WERI-Rb-1 (cell line): ENCODE results near the gene DLG4.

ENCODE experiments used
- DNase-seq: peaks from one replicate; pipeline ENCODE4 v3.0.0-alpha.2; 2020
- H3K27ac ChIP-seq: fragments of 250-450 bp; sonication (Bioruptor Pico); 2 replicates; pipeline ENCODE4 v1.5.1; 2020; ENCODE audit warnings: mild to moderate bottlenecking, moderate library complexity
- H3K27me3 ChIP-seq: fragments of 250-450 bp; sonication (Bioruptor Pico); 2 replicates; pipeline ENCODE4 v1.5.1; 2021; ENCODE audit warnings: mild to moderate bottlenecking, low read depth, moderate library complexity; ENCODE audit not compliant: insufficient read depth, severe bottlenecking
- H3K36me3 ChIP-seq: fragments of 250-450 bp; sonication (Bioruptor Pico); 2 replicates; pipeline ENCODE4 v1.5.1; 2020; ENCODE audit warnings: mild to moderate bottlenecking, moderate library complexity
- H3K4me3 ChIP-seq: 2 replicates; pipeline ENCODE4 v1.5.1; 2011; ENCODE audit warnings: low read depth, mild to moderate bottlenecking, control low read depth, low read length
- H3K9me3 ChIP-seq: fragments of 250-450 bp; sonication (Bioruptor Pico); 2 replicates; pipeline ENCODE4 v1.5.1; 2021; ENCODE audit warnings: mild to moderate bottlenecking, moderate library complexity; ENCODE audit not compliant: severe bottlenecking
- TF ChIP-seq, protein P1 (sequence below): IDR thresholded peaks from 2 replicates; pipeline ENCODE4 v1.5.1; 2011; ENCODE audit warnings: low read depth, mild to moderate bottlenecking, control low read depth, inconsistent platforms, low read length

Gene DLG4

GRCh38 chr17:7215652-7216180 lies 3.9 kb downstream of the DLG4 start:
- peaks cover 3% of the 10 kb centered on the region for H3K36me3 ChIP-seq
- no peaks in the 10 kb centered on the region for H3K9me3 ChIP-seq
- H3K4me3 ChIP-seq, result peak overlapping the region; percentile 61
- no peaks in the 10 kb centered on the region for H3K27me3 ChIP-seq
- TF ChIP-seq, protein P1, sequence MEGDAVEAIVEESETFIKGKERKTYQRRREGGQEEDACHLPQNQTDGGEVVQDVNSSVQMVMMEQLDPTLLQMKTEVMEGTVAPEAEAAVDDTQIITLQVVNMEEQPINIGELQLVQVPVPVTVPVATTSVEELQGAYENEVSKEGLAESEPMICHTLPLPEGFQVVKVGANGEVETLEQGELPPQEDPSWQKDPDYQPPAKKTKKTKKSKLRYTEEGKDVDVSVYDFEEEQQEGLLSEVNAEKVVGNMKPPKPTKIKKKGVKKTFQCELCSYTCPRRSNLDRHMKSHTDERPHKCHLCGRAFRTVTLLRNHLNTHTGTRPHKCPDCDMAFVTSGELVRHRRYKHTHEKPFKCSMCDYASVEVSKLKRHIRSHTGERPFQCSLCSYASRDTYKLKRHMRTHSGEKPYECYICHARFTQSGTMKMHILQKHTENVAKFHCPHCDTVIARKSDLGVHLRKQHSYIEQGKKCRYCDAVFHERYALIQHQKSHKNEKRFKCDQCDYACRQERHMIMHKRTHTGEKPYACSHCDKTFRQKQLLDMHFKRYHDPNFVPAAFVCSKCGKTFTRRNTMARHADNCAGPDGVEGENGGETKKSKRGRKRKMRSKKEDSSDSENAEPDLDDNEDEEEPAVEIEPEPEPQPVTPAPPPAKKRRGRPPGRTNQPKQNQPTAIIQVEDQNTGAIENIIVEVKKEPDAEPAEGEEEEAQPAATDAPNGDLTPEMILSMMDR, result no peak
- DNase-seq, result peak; percentile 28
- peak overlapping the region; percentile 69 for H3K27ac ChIP-seq

- H3K27ac ChIP-seq, result peak overlapping the region; percentile 22
Measured at GRCh38 chr17:7215136-7215638, 4.4 kb downstream of the DLG4 start.

DNA sequence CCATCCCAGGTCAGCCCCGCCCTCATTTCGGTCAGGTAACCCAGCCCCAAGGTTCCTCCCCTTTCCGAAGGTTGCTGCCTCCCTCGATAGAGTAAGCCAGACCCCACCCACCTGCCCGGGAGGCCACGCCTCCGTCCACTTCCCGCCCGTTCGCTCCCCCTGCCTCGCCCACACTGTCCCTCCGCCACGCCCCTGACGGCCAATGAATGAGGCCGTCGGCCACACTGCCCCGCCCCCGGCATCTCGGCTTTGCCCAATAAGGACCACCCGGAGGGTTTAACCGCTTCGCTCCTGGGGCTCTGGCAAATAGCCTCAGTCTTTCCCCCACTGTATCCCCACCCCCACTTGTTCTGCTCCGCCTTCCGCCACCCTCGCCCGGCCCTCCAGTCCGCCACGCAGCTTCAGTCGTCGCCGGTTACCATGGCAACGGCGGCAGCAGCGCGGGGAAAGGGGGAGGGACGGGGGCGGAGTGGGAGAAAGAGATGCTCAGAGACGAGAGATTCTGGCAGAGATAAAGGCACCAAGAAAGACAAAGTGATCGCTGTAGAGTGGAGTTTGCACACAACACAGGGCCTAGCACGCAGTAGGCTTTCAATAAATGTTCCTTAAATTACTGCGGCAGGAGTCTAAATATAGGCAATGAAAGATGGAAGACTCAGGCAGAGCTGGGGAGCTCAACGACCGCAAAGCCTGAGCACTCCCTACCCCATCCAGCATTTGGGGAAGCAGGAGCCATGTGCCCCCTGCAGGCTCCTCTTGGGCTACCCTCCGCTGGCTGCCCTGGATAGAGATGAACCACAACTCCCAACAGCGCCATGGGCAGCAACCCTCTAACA lies 5.1 kb downstream of the DLG4 start:
- TF ChIP-seq, protein P1, result peak; percentile 79
- no peaks in the 10 kb centered on the region for H3K27me3 ChIP-seq
- H3K27ac ChIP-seq, result peak overlapping the region; percentile 77
- no peaks in the 10 kb centered on the region for H3K9me3 ChIP-seq
- no peaks in the 10 kb centered on the region; the same call in 1 of the 2 replicates for H3K36me3 ChIP-seq
- H3K4me3 ChIP-seq, result peak overlapping the region; percentile 53
- DNase-seq, result peak; percentile 100

More at GRCh38 chr17:7215136-7215638, 4.4 kb downstream of the DLG4 start:
- TF ChIP-seq, protein P1, result no peak
- Histone ChIP-seq H3K27me3 (no peaks in the 10 kb centered on the region), H3K36me3 (no peaks in the 10 kb centered on the region; the same call in 1 of the 2 replicates), H3K4me3 (peak overlapping the region; percentile 53), H3K9me3 (no peaks in the 10 kb centered on the region)
- DNase-seq, result no peak

DNA sequence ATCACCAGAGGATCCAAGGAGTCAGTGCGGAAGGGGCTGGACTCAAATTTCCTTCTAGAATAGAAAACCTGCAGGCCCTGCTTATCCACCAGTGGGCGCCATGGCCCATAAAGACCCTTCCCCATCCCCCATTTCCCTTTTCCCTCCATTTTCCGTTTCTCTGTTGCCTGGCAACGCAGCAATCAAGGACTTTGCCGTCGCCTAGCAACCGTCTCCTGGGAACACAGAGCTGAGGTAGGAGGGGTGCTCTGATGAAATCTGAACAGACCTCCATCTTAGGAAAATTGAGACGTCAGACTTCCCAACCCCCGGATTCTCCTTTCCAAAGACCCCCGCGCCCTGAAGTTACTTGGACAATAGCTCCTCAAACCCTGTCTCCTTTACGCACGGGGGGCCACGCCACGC lies 5.7 kb downstream of the DLG4 start:
- peak; percentile 92 for DNase-seq
- H3K4me3 ChIP-seq, result peak overlapping the region; percentile 24
- no peaks in the 10 kb centered on the region for H3K9me3 ChIP-seq
- TF ChIP-seq, protein P1, result peak; percentile 70
- no peaks in the 10 kb centered on the region for H3K27me3 ChIP-seq
- no peaks in the 10 kb centered on the region; the same call in 1 of the 2 replicates for H3K36me3 ChIP-seq
- peak overlapping the region; percentile 77 for H3K27ac ChIP-seq

- Histone ChIP-seq H3K9me3 (no peaks in the 10 kb centered on the region), H3K4me3 (no peak overlapping the region), H3K36me3 (peaks cover 9% of the 10 kb centered on the region), H3K27ac (peak overlapping the region; percentile 51), H3K27me3 (no peaks in the 10 kb centered on the region)
- TF ChIP-seq, protein P1, result no peak
- DNase-seq, result no peak
Measured at GRCh38 chr17:7211491-7212273, 8.0 kb downstream of the DLG4 start.
